GM12878 (cell line): ENCODE measurements around the gene TIRAP. TPM values are rescaled to one million over a fixed set of nuclear protein-coding genes. Genes with fewer than 3 reads are reported as not detected.

Experiments used
- ATAC-seq: fragments of 200-7000 bp; cut with Tn5 transposase; 3 replicates; pipeline ENCODE4 v1.9.1; 2020; ENCODE audit warnings: mild to moderate bottlenecking, moderate library complexity
- BruUV-seq: library from RNA; stranded (reverse); fragments of 400-500 nt; replicated peaks from 2 replicates; lab custom pipeline; 2021; lab: Mats Ljungman, UMichigan
- CTCF ChIA-PET: fragments of 300-600 bp; sonication (Branson Sonifier 250); formaldehyde crosslinking; extraction: SDS; loops from one replicate; lab custom pipeline; 2021; ENCODE audit warnings: inconsistent platforms; lab: Yijun Ruan, JAX
- POLR2A ChIA-PET: fragments of 350-600 bp; formaldehyde crosslinking; extraction: SDS; loops from one replicate; lab custom pipeline; 2021; ENCODE audit warnings: inconsistent platforms; lab: Charles Lee
- RAD21 ChIA-PET: fragments of 300-600 bp; sonication (Branson Sonifier 250); formaldehyde crosslinking; loops from one replicate; lab custom pipeline; 2023; ENCODE audit warnings: antibody characterized with exemption; ENCODE audit not compliant: unreplicated experiment; lab: Charles Lee
- SMC1A ChIA-PET: fragments of 300-600 bp; sonication (Branson Sonifier 250); formaldehyde crosslinking; loops from one replicate; lab custom pipeline; 2023; ENCODE audit not compliant: unreplicated experiment, uncharacterized antibody; lab: Charles Lee
- DNase-seq: peaks from one replicate; pipeline ENCODE4 v3.0.0-alpha.2; 2011; ENCODE audit warnings: low read depth, low spot score
- FAIRE-seq: peaks from 3 replicates; lab custom pipeline; 2011; peaks lifted over from hg19 to GRCh38; lab: Jason Lieb, UNC
- H2AFZ ChIP-seq: 2 replicates; pipeline ENCODE4 v1.6.0; 2011; ENCODE audit warnings: low read depth, low read length, control low read depth; ENCODE audit not compliant: control insufficient read depth
- H3K27ac ChIP-seq: 2 replicates; pipeline ENCODE4 v1.5.1; 2011; ENCODE audit warnings: control low read depth; ENCODE audit not compliant: control insufficient read depth, insufficient read depth
- H3K27me3 ChIP-seq, 2 experiments: replicated peaks in 1 of 2; 2 replicates each; pipeline versions ENCODE4 v1.6.0 to v1.6.1; 2011; ENCODE audit warnings: low read length in 1 of 2; ENCODE audit not compliant: control insufficient read depth in 2 of 2, insufficient read depth in 2 of 2
- H3K36me3 ChIP-seq, 2 experiments: 2 replicates each; pipeline ENCODE4 v1.5.1; 2011; ENCODE audit warnings: low read length in 1 of 2; ENCODE audit not compliant: control insufficient read depth in 2 of 2, insufficient read depth in 2 of 2
- H3K4me1 ChIP-seq: 2 replicates; pipeline ENCODE4 v1.6.1; 2011; ENCODE audit warnings: mild to moderate bottlenecking, low read length, moderate library complexity, mixed read lengths; ENCODE audit not compliant: control insufficient read depth, insufficient read depth
- H3K4me2 ChIP-seq: 2 replicates; pipeline ENCODE4 v1.6.0; 2011; ENCODE audit warnings: control low read depth; ENCODE audit not compliant: control insufficient read depth, insufficient read depth
- H3K4me3 ChIP-seq: fragments of 200-600 bp; sonication (generic); 2 replicates; pipeline ENCODE4 v1.5.1; 2016
- H3K79me2 ChIP-seq: 2 replicates; pipeline ENCODE4 v1.6.0; 2011; ENCODE audit warnings: low read length; ENCODE audit not compliant: control insufficient read depth, insufficient read depth
- H3K9ac ChIP-seq: 2 replicates; pipeline ENCODE4 v1.8.0; 2011; ENCODE audit warnings: low read length, control low read depth, mixed read lengths; ENCODE audit not compliant: control insufficient read depth, insufficient read depth
- H3K9me3 ChIP-seq: replicated peaks from 3 replicates; pipeline ENCODE4 v1.5.1; 2011; ENCODE audit warnings: mild to moderate bottlenecking, low read length; ENCODE audit not compliant: control insufficient read depth, insufficient read depth
- H4K20me1 ChIP-seq: 2 replicates; pipeline ENCODE4 v1.6.0; 2011; ENCODE audit not compliant: control insufficient read depth, insufficient read depth
- ATF2 ChIP-seq: IDR thresholded peaks from 2 replicates; pipeline ENCODE4 v1.6.1; 2012; ENCODE audit warnings: low read length, inconsistent platforms
- BCL3 ChIP-seq: IDR thresholded peaks from 2 replicates; pipeline ENCODE4 v1.6.1; 2011; ENCODE audit warnings: borderline replicate concordance, low read depth, mild to moderate bottlenecking, moderate library complexity, low read length; ENCODE audit not compliant: insufficient read depth, poor library complexity, severe bottlenecking
- CHD4 ChIP-seq: fragments of 200-600 bp; sonication (generic); IDR thresholded peaks from 2 replicates; pipeline ENCODE4 v1.6.1; 2016; ENCODE audit warnings: mild to moderate bottlenecking
- CREB1 ChIP-seq: IDR thresholded peaks from 2 replicates; pipeline ENCODE4 v1.6.1; 2012; ENCODE audit warnings: low read depth, mild to moderate bottlenecking, inconsistent platforms
- E2F8 ChIP-seq: fragments of 450-650 bp; IDR thresholded peaks from 2 replicates; pipeline ENCODE4 v1.6.1; 2018; ENCODE audit warnings: mild to moderate bottlenecking, low read depth, moderate library complexity; ENCODE audit not compliant: partially characterized antibody
- FOXM1 ChIP-seq: IDR thresholded peaks from 2 replicates; pipeline ENCODE4 v1.6.1; 2012; ENCODE audit warnings: low read depth, mild to moderate bottlenecking, inconsistent platforms, low read length, moderate library complexity
- IRF4 ChIP-seq: IDR thresholded peaks from 2 replicates; pipeline ENCODE4 v1.6.1; 2011; ENCODE audit warnings: low read depth, low read length
- MAX ChIP-seq: IDR thresholded peaks from 2 replicates; pipeline ENCODE4 v1.6.1; 2012; ENCODE audit warnings: low read depth, low read length, improper control_type of control experiment
- MEF2A ChIP-seq: IDR thresholded peaks from 2 replicates; pipeline ENCODE4 v1.6.1; 2011; ENCODE audit warnings: low read depth, mild to moderate bottlenecking, low read length, moderate library complexity; ENCODE audit not compliant: insufficient read depth
- NBN ChIP-seq: fragments of 450-650 bp; IDR thresholded peaks from 2 replicates; pipeline ENCODE4 v1.6.1; 2016
- NFYB ChIP-seq: IDR thresholded peaks from 2 replicates; pipeline ENCODE4 v1.6.1; 2011; ENCODE audit warnings: low read depth, mild to moderate bottlenecking, low read length, improper control_type of control experiment, moderate library complexity; ENCODE audit not compliant: insufficient read depth
- PML ChIP-seq: IDR thresholded peaks from 2 replicates; pipeline ENCODE4 v1.6.1; 2012; ENCODE audit warnings: low read length, inconsistent platforms
- RBBP5 ChIP-seq: fragments of 200-600 bp; sonication (generic); conservative IDR thresholded peaks from 2 replicates; pipeline ENCODE4 v1.6.1; 2016
- TCF12 ChIP-seq: IDR thresholded peaks from 2 replicates; pipeline ENCODE4 v1.6.1; 2011; ENCODE audit warnings: low read depth, mild to moderate bottlenecking, low read length
- YBX1 ChIP-seq: fragments of 450-650 bp; IDR thresholded peaks from 2 replicates; pipeline ENCODE4 v1.6.1; 2016; ENCODE audit warnings: antibody characterized with exemption
- YY1 ChIP-seq: IDR thresholded peaks from 2 replicates; pipeline ENCODE4 v1.6.1; 2011; ENCODE audit warnings: low read depth, mild to moderate bottlenecking, low read length
- ZNF217 ChIP-seq: fragments of 450-650 bp; IDR thresholded peaks from 2 replicates; pipeline ENCODE4 v1.6.1; 2017; ENCODE audit warnings: antibody characterized with exemption, mild to moderate bottlenecking
- WGBS: methylation state at CpG from one replicate; pipeline ENCODE4 v1.1.6; 2016; ENCODE audit warnings: low lambda C conversion rate; ENCODE audit not compliant: insufficient replicate concordance, insufficient coverage; ENCODE audit errors: missing lambda C conversion rate; 5-methylcytosine and 5-hydroxymethylcytosine counted together
- in situ Hi-C: fragments of 300-500 bp; cut with MboI; formaldehyde crosslinking; loops from 9 replicates; pipeline ENCODE4 v1.14.3; 2018; ENCODE audit warnings: mixed read lengths
- intact Hi-C: fragments of 100-400 bp; cut with micrococcal nuclease; formaldehyde crosslinking; loops from one replicate; pipeline ENCODE4 v1.14.2; 2022; ENCODE audit not compliant: unreplicated experiment
- polyA plus RNA-seq, 11 experiments: library from polyadenylated mRNA; depleted of rRNA in 4 of 11; unstranded in 6 of 11; stranded (reverse) in 5 of 11; fragments of >200 nt; fragmentation: Nextera tagmentation in 4 of 11; fragmentation: Illumina TruSeq in 1 of 11; extraction: Ambion mirVana in 4 of 11; extraction: Trizol in 1 of 11; gene quantifications; 1 replicate in 1 of 11; 2 replicates in 10 of 11; pipeline versions ENCODE4 v1.2.1 to v1.2.3, GENCODE V29; 2011 to 2016; ENCODE audit warnings: inconsistent platforms in 2 of 11, missing spikeins in 2 of 11, low read depth in 1 of 11
- total RNA-seq, 4 experiments: library from RNA; depleted of rRNA in 3 of 4; stranded (reverse); fragments of >200 nt in 3 of 4; fragmentation: Illumina TruSeq in 1 of 4; extraction: Trizol in 1 of 4; gene quantifications; 2 replicates each; pipeline versions ENCODE4 v1.2.1 to v1.2.3, GENCODE V29; 2013 to 2021

TIRAP gene
- total and polyA plus RNA-seq, 10 of the 15 experiments (the other 5 are each of a cell fraction or from before 2014, with no cell fraction given): 0.76 to 9.9 (median 4.7) TPM

- TF ChIP-seq TCF12 (0 out of 2 replicates have a peak, but pooled peaks have one; percentile 18), ATF2 (peak; percentile 85), FOXM1 (no peak; the same call in 1 of the 2 replicates), BCL3 (peak; percentile 56), MEF2A (0 out of 2 replicates have a peak, but pooled peaks have one; percentile 11)
These were observed 35.9 kb downstream of the TIRAP start (continued) for GRCh38 chr11:126318574-126319373.

- ATAC-seq (no peak), FAIRE-seq (no peak), DNase-seq (no peak)
- no TSS peak for BruUV-seq
- POLR2A ChIA-PET: interaction anchor here (0.7 kb wide), 1 partner anchor 51 kb away, joined by 3 read pairs; no protein-coding TSS in a partner anchor
- intact Hi-C loops: loop anchor here (10.0 kb wide), 3 partner anchors 385 to 665 kb away; no protein-coding TSS in a partner anchor
- Histone ChIP-seq H3K4me3 (no peak overlapping the region), H3K9me3 (no peaks in the 10 kb centered on the region; the same call in none of the 3 replicates), H2AFZ (no peak overlapping the region), H3K4me1 (peaks cover 26% of the 10 kb centered on the region), H3K27me3 (no peaks in the 10 kb centered on the region), H3K4me2 (no peak overlapping the region), H3K36me3 (peaks cover 0 to 6% of the 10 kb centered on the region in 2 experiments), H3K27ac (peak overlapping the region; percentile 71; the same call in 1 of the 2 replicates), H3K79me2 (peaks cover 4% of the 10 kb centered on the region), H3K9ac (no peak overlapping the region), H4K20me1 (peaks cover 3% of the 10 kb centered on the region; the same call in 1 of the 2 replicates)
- 95% methylated on average over 5 of the region's 5 CpGs for WGBS
- SMC1A ChIA-PET: interaction anchor here (1.2 to 2.6 kb wide), 6 partner anchors 9 to 161 kb away, joined by 3 to 13 read pairs (median 8); no protein-coding TSS in a partner anchor
- RAD21 ChIA-PET: interaction anchor here (1.3 to 2.5 kb wide), 3 partner anchors 9 to 161 kb away, joined by 3 to 11 read pairs (median 9); no protein-coding TSS in a partner anchor
- TF ChIP-seq E2F8 (no peak), YY1 (no peak), NBN (no peak), NFYB (no peak), ZNF217 (no peak), RBBP5 (no peak), PML (no peak), YBX1 (no peak), CREB1 (no peak), IRF4 (no peak), CHD4 (no peak), MAX (no peak)
- CTCF ChIA-PET: interaction anchor here (0.6 to 5.3 kb wide), 4 partner anchors 9 to 208 kb away, joined by 3 to 31 read pairs (median 17); no protein-coding TSS in a partner anchor
- in situ Hi-C loops: no loop called here
These were observed 36.5 kb downstream of the TIRAP start for GRCh38 chr11:126319374-126319740.
